HG03439 (cell line): ENCODE results near the gene FSTL3.
"Not testable (repeated sequence)": the region's sequence is repeated elsewhere in the genome, so short reads cannot be mapped to it uniquely, and the experiment has no call there.

ENCODE experiments used
- ATAC-seq: cut with Tn5 transposase; IDR thresholded peaks from one replicate; pipeline ENCODE4 v1.9.1; 2021; ENCODE audit warnings: mild to moderate bottlenecking, moderate library complexity; ENCODE audit not compliant: unreplicated experiment

Gene FSTL3

DNA sequence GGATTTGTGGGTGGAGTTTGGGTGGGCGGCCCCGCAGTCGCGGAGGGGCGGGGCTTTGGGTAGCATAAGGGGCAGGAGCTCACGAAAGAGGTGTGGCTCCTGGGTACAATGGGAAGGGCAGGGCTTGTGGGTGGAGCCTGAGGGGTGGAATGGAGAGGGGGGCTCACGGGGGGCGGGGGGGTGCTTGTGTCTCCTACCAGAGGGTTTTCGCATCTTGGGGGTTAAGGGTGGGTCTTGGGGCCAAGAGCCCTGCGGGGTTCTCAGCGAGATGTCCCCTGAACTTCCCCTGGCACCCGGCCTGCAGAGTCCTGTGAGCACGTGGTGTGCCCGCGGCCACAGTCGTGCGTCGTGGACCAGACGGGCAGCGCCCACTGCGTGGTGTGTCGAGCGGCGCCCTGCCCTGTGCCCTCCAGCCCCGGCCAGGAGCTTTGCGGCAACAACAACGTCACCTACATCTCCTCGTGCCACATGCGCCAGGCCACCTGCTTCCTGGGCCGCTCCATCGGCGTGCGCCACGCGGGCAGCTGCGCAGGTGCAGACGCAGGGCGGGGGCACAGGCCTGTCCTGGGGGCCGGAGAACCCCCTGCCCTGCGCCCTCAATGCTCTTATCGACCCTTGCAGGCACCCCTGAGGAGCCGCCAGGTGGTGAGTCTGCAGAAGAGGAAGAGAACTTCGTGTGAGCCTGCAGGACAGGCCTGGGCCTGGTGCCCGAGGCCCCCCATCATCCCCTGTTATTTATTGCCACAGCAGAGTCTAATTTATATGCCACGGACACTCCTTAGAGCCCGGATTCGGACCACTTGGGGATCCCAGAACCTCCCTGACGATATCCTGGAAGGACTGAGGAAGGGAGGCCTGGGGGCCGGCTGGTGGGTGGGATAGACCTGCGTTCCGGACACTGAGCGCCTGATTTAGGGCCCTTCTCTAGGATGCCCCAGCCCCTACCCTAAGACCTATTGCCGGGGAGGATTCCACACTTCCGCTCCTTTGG, 5.1 kb downstream of the FSTL3 start:
- ATAC-seq: no peak

- no peak for ATAC-seq
These were observed 6.6 kb downstream of the FSTL3 start for GRCh38 chr19:682678-683320.

GRCh38 chr19:685454-685931, 9.3 kb downstream of the FSTL3 start:
- ATAC-seq: no peak

DNA sequence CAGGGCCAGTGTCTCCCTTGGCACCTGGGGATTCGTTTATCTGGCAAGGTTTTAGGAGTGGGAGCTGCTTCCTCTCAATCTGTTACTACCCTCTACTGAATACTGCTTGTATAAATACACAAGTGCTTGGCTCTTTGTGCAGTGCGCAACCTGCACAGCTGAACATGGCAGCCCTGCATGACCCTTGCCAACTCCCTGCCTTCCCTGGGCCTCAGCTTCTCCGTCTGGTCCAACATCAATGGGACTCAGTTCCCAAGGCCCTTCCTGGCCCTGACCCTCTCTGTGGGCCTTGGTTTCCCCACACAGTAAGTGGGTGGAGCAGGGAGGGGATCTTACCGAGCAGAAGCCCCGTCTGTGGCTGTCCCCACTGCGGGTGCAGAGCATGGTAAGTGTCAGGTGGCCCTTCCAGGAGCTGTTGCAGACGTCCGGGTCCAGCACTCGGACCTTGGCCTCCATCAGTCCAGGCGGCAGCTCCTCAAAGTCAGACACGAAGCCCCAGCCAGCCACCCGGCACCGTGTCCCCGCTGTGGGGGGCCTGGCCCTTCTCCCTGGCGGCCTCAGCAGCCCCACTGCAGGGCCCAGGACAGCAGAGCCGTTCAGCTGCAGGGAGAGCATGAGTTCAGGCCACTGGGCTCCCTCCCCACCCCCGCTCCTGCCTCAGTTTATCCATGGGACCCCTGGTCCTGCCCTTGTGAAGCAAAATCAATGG, 10.6 kb downstream of the FSTL3 start:
- no peak for ATAC-seq

GRCh38 chr19:687569-688166, 11.5 kb downstream of the FSTL3 start:
- ATAC-seq: no peak

- ATAC-seq: no peak
These were observed 12.0 kb downstream of the FSTL3 start for GRCh38 chr19:688214-688613.

- no peak for ATAC-seq
These were observed 12.8 kb downstream of the FSTL3 start for GRCh38 chr19:688992-689391.

DNA sequence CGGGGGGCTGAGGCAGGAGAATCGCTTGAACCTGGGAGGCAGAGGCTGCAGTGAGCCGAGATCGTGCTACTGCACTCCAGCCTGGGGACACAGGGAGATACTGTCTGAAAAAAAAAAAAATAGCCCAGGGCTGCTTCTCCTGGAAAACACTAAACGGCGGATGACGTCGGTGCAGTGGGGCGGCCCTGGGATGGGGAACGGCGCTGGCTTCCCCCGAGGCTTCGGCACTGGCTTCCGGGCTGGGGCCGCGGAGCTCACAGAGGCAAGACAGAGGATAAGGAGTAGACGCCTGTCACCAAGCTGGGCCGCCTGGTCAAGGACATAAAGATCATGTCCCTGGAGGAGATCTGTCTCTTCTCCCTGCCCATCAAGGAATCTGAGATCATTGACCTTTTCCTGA, 14.0 kb downstream of the FSTL3 start:
- ATAC-seq: no peak

DNA sequence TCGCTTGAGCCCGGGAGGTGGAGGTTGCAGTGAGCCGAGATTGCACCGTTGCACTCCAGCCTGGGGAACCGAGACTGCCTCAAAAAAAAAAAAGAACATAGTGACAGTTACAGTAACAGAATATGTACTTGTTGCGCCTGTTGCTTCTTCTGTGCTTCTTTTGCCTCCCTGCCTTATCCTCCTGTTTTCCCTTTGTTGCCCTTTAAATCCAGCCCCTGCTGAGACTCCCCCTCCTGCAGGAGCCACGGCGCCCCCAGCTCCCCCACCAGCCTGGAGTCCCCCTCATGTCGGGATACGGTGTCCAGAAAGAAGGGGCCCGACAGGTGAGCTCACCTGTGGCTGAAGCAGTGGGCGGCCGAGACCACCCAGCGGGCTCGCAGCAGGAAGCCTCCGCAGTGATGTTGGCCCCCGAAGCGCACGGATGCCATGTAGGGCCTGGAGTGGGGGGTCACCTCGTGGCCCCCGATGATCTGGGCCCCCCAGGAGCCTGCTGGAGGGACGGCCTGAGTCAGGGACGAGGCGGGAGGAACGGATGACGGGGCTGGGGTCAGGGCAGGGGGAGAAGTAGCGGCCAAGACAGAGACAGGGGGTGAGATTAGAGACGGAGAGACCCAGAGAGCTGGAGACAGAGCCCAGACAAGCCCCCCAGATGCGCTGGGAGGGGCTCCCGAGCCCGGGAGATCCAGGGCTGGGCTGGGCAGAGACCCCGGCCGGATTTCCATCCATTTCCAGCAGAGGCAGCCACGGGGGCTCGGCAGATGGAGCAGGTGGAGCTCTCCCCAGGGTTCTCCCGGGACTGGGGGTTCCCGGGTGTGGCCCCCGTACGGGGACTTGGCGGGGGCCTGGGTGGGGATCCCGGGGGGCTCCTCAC, 18.5 kb downstream of the FSTL3 start:
- ATAC-seq: no peak

DNA sequence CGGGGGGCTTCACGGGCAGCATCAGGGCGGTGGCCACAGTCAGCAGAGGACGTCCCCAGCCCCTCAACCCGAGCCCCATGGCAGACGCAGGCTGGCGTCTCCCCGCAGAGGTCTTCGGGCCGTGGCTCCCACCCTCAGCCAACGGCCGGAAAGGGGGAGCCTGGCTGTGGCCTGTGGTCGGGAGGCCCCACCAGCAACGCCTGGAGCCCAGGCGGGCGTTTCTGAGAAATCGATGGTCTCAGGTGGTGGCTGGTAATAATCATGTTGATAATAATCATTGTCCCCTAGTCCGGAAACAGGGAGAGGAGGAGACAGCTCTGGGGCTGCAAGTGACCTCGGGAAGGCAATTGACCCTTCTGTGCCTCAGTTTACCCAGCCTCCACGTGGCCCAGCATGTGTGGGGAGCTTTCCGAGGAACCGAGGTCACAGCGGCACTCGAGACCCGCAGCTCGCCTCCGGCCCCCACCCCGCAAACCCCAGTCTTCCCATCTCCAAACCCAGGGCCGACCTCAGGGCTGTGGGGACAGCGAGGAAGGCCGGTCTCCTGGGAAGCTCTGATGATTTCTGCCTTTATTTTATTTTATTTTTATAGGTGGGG, 19.3 kb downstream of the FSTL3 start, which contains the start of gene PRSS57:
TSS of gene PRSS57 (minus strand) at position 101 of the 598 bp plus-strand sequence. CDS start at position 79, 22 bp downstream.
- no peak for ATAC-seq

GRCh38 chr19:698529-698928, 22.3 kb downstream of the FSTL3 start:
- ATAC-seq: not testable (repeated sequence)

DNA sequence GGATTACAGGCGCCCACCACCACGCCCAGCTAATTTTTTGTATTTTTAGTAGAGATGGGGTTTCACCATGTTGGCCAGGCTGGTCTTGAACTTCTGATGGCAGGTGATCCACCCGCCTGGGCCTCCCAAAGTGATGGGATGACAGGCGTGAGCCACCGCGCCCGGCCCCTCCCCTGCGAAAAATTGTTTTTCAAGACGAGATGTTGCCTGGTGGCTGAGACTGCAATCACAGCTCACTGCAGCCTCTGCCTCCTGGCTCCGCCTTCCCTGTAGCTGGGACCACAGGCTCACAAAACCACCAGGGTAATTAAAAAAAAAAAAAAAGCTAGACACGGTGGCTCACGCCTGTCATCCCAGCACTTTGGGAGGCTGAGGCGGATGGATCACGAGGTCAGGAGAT, 23.7 kb downstream of the FSTL3 start:
- not testable (repeated sequence) for ATAC-seq

DNA sequence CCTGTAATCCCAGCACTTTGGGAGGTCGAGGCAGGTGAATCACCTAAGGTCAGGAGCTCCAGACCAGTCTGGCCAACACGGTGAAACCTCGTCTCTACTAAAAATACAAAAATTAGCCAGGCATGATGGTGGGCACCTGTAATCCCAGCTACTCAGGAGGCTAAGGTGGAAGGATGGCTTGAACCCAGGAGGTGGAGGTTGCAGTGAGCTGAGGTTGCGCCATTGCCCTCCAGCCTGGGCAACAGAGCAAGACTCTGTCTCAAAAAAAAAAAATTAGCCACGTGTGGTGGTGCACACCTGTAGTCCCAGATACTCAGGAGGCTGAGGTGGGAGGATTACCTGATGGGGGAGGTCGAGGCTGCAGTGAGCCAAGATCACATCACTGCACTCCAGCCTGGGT, 26.7 kb downstream of the FSTL3 start:
- not testable (repeated sequence) for ATAC-seq

DNA sequence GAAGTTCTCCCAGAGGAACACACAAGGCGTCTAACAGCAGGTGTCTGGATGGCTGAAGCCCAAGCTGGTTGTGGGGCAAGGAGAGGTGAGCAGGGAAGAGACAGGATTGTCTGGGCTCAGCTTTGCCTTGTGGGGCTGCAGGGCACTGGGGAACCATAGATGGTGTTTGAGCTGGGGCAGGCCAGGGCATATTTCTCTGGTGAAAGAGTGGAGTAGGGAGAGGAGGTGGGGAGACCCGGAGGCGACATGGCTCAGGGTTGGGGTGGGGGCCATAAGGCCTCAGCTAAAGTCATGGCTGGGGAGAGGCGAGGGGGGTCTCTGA, 27.1 kb downstream of the FSTL3 start:
- no peak for ATAC-seq

- ATAC-seq: no peak
These were observed 27.7 kb downstream of the FSTL3 start for GRCh38 chr19:703651-704446.

GRCh38 chr19:704447-704741, 28.2 kb downstream of the FSTL3 start:
- no peak for ATAC-seq

- ATAC-seq: no peak
These were observed 32.3 kb downstream of the FSTL3 start, which contains the start of gene PALM for GRCh38 chr19:708154-709143. Gene PALM (plus strand): TSS chr19:708935. CDS start chr19:709147, 212 bp downstream.
